K562 treated with DMSO at 1 percent for 4 hours (cell line): ENCODE measurements around the gene DPP10. TPM values are rescaled to one million over a fixed set of nuclear protein-coding genes. Genes with fewer than 3 reads are reported as not detected.

ENCODE experiments used
- total RNA-seq: library from RNA; unstranded; fragments of 300-600 nt; gene quantifications from 2 replicates; pipeline ENCODE4 v1.2.3, GENCODE V29; 2022; ENCODE audit not compliant: insufficient read depth

Gene DPP10
- not detected in 2 replicates for total RNA-seq

DNA sequence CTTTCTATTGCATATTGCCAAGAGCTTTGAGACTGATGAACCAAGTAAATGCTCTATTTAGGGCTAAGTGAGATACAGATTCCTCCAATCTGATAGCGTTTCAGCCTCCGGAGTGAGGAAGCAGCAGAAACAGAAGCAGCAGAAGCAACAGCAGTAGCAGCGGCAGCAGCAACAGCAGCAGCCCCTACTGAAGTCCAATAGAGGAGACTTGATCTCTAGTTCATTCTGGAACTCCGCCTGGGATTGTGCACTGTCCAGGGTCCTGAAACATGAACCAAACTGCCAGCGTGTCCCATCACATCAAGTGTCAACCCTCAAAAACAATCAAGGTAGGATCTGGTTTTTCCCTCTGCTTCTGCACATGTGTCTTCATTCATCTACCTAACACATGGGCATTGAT, at the start of gene DPP10:
Gene DPP10 (plus strand): TSS at position 132 of the 400 bp plus-strand sequence.

